ENCODE data around the gene RHOBTB3. TPM values are rescaled to one million over a fixed set of nuclear protein-coding genes. Genes with fewer than 3 reads are reported as not detected.

RHOBTB3 gene
- total and polyA plus RNA-seq, 10 of the 15 experiments (the other 5 are each of a cell fraction or from before 2014, with no cell fraction given): 3.6 to 42.8 (median 8.4) TPM

- WGBS (ENCODE audit: insufficient coverage, insufficient replicate concordance, low lambda C conversion rate, missing lambda C conversion rate): 81% methylated on average over 2 of the region's 2 CpGs
- Histone ChIP-seq H3K4me1 (ENCODE audit: control insufficient read depth, insufficient read depth, low read length) (peaks cover 4% of the 10 kb centered on the region; the same call in 1 of the 2 replicates), H3K27me3 (replicated peaks in 1 of 2; ENCODE audit: control insufficient read depth in 2 of 2, insufficient read depth in 2 of 2, low read length in 1 of 2) (no peaks in the 10 kb centered on the region), H4K20me1 (ENCODE audit: control insufficient read depth, insufficient read depth) (no peaks in the 10 kb centered on the region), H3K4me2 (ENCODE audit: control insufficient read depth, insufficient read depth) (no peak overlapping the region), H3K9ac (ENCODE audit: control insufficient read depth, insufficient read depth, low read length) (no peak overlapping the region), H2AFZ (ENCODE audit: control insufficient read depth, low read depth, low read length) (no peak overlapping the region), H3K9me3 (replicated peaks; ENCODE audit: control insufficient read depth, insufficient read depth, low read length) (no peaks in the 10 kb centered on the region), H3K4me3 (no peak overlapping the region), H3K27ac (ENCODE audit: control insufficient read depth, insufficient read depth) (no peak overlapping the region), H3K79me2 (ENCODE audit: control insufficient read depth, insufficient read depth, low read length) (no peaks in the 10 kb centered on the region), H3K36me3 (ENCODE audit: control insufficient read depth in 2 of 2, insufficient read depth in 2 of 2, low read length in 1 of 2) (no peaks in the 10 kb centered on the region)
- ChIA-PET POLR2A (interaction anchor here (1.0 kb wide), 1 partner anchor 9 kb away, joined by 4 read pairs; no protein-coding TSS in a partner anchor), RAD21 (ENCODE audit: unreplicated experiment) (interaction anchor here (0.9 to 3.7 kb wide), 8 partner anchors 9 to 110 kb away, joined by 3 to 18 read pairs (median 4); no protein-coding TSS in a partner anchor), SMC1A (ENCODE audit: uncharacterized antibody, unreplicated experiment) (interaction anchor here (1.0 to 5.3 kb wide), 15 partner anchors 9 to 126 kb away, joined by 3 to 52 read pairs (median 6); partner anchors contain the start of gene RFESD), CTCF (interaction anchor here (1.0 to 6.3 kb wide), 9 partner anchors 8 to 126 kb away, joined by 3 to 61 read pairs (median 8); partner anchors contain the start of gene RFESD)
- no peak for ATAC-seq
- DNase-seq (ENCODE audit: low read depth, low spot score): no peak
- FAIRE-seq: no peak
- intact Hi-C loops (cut with micrococcal nuclease; ENCODE audit: unreplicated experiment) (no loop called here), in situ Hi-C loops (cut with MboI) (no loop called here)
- no TSS peak for BruUV-seq (replicated peaks)
- TF ChIP-seq KLF5 (IDR thresholded peaks at IDR 0.05; ENCODE audit: partially characterized antibody) (no peak), NBN (IDR thresholded peaks at IDR 0.05) (no peak), DPF2 (IDR thresholded peaks at IDR 0.05) (no peak), SREBF2 (IDR thresholded peaks at IDR 0.05; ENCODE audit: low read length) (no peak), RUNX3 (IDR thresholded peaks at IDR 0.05; ENCODE audit: low read length) (no peak), ZNF217 (IDR thresholded peaks at IDR 0.05) (no peak), EED (IDR thresholded peaks at IDR 0.05; ENCODE audit: low read depth) (no peak), SP1 (IDR thresholded peaks at IDR 0.05; ENCODE audit: low read depth, low read length) (no peak), TAF1 (IDR thresholded peaks at IDR 0.05; ENCODE audit: borderline replicate concordance, low read depth, low read length) (no peak), EP300 (IDR thresholded peaks at IDR 0.05; ENCODE audit: borderline replicate concordance in 1 of 2, control insufficient read depth in 1 of 2, low read depth in 2 of 2, low read length in 2 of 2) (no peak), E2F8 (IDR thresholded peaks at IDR 0.05; ENCODE audit: low read depth, partially characterized antibody) (no peak), KAT2A (conservative IDR thresholded peaks at IDR 0.05; ENCODE audit: control insufficient read depth, low read depth, low read length) (no peak)
- TF ChIP-seq, protein P1, sequence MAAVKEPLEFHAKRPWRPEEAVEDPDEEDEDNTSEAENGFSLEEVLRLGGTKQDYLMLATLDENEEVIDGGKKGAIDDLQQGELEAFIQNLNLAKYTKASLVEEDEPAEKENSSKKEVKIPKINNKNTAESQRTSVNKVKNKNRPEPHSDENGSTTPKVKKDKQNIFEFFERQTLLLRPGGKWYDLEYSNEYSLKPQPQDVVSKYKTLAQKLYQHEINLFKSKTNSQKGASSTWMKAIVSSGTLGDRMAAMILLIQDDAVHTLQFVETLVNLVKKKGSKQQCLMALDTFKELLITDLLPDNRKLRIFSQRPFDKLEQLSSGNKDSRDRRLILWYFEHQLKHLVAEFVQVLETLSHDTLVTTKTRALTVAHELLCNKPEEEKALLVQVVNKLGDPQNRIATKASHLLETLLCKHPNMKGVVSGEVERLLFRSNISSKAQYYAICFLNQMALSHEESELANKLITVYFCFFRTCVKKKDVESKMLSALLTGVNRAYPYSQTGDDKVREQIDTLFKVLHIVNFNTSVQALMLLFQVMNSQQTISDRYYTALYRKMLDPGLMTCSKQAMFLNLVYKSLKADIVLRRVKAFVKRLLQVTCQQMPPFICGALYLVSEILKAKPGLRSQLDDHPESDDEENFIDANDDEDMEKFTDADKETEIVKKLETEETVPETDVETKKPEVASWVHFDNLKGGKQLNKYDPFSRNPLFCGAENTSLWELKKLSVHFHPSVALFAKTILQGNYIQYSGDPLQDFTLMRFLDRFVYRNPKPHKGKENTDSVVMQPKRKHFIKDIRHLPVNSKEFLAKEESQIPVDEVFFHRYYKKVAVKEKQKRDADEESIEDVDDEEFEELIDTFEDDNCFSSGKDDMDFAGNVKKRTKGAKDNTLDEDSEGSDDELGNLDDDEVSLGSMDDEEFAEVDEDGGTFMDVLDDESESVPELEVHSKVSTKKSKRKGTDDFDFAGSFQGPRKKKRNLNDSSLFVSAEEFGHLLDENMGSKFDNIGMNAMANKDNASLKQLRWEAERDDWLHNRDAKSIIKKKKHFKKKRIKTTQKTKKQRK (IDR thresholded peaks at IDR 0.05; ENCODE audit: low read depth, low read length): no peak
- TF ChIP-seq, protein P2, sequence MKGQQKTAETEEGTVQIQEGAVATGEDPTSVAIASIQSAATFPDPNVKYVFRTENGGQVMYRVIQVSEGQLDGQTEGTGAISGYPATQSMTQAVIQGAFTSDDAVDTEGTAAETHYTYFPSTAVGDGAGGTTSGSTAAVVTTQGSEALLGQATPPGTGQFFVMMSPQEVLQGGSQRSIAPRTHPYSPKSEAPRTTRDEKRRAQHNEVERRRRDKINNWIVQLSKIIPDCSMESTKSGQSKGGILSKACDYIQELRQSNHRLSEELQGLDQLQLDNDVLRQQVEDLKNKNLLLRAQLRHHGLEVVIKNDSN (IDR thresholded peaks at IDR 0.05; ENCODE audit: borderline replicate concordance, extremely low read length, insufficient read depth, low read depth, low read length): no peak
Measured at GRCh38 chr5:95771892-95772291, 40.8 kb downstream of the RHOBTB3 start.
